ENCODE results near the gene KIF26B. TPM values are rescaled to one million over a fixed set of nuclear protein-coding genes. Genes with fewer than 3 reads are reported as not detected.

KIF26B gene
- total and polyA plus RNA-seq, 8 donors = 0.27 to 4.5 (median 0.63) TPM

DNA sequence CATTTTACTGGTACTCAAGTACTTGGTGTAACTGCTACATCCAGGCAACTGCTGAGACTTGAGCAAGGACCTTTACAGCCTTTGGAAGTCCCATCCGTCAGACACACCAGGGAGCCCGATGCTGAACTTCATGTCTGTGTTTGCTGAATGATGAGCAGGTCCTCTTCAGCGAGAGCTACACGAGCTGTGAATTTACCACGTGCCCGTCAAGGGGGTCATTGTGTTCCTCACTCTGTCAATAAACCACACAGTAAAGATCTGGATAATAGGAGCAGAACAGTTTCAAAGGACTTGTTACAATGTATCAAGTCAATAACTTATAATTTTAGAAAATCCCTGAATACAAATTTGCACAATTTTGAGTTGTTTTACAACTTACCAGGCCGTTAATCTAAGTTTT lies 427.2 kb downstream of the KIF26B start:
- intact Hi-C loops (cut with DNase I) = no loop called here
- H3K36me3 ChIP-seq = no peaks in the 10 kb centered on the region
- ATAC-seq (no peak), DNase-seq (no peak), FAIRE-seq (no peak)
- H3K4me1 ChIP-seq = no peaks in the 10 kb centered on the region
- H3K27ac ChIP-seq = no peak overlapping the region
- H3K4me3 ChIP-seq = no peak overlapping the region
- WGBS, 2 donors = 24 to 39% methylated on average over 7 of the region's 7 CpGs
- H3K9me3 ChIP-seq = no peaks in the 10 kb centered on the region
- TF ChIP-seq, protein P1, sequence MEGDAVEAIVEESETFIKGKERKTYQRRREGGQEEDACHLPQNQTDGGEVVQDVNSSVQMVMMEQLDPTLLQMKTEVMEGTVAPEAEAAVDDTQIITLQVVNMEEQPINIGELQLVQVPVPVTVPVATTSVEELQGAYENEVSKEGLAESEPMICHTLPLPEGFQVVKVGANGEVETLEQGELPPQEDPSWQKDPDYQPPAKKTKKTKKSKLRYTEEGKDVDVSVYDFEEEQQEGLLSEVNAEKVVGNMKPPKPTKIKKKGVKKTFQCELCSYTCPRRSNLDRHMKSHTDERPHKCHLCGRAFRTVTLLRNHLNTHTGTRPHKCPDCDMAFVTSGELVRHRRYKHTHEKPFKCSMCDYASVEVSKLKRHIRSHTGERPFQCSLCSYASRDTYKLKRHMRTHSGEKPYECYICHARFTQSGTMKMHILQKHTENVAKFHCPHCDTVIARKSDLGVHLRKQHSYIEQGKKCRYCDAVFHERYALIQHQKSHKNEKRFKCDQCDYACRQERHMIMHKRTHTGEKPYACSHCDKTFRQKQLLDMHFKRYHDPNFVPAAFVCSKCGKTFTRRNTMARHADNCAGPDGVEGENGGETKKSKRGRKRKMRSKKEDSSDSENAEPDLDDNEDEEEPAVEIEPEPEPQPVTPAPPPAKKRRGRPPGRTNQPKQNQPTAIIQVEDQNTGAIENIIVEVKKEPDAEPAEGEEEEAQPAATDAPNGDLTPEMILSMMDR (IDR thresholded peaks at IDR 0.05) = no peak
- H3K27me3 ChIP-seq = no peaks in the 10 kb centered on the region

DNA sequence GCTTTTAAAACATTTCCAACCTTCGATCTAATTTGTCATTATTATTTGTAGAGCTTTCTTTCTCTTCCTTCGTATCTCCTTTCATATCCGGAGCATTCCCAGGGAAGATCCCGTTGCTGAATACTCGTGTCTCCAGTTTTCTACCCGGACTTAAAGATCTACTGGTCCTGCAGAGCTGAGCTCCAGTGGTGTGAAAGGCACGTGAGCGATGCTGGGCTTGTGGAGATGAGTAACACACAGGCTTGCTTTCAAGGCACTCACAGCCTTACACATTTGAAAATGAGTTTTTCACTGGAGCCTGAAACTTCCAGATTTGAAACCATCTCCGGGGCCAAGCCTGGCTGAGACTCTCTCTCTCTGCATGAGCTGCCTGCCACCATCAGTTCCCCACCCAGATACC lies 428.3 kb downstream of the KIF26B start:
- intact Hi-C loops (cut with DNase I) = no loop called here
- no peak for DNase-seq
- Histone ChIP-seq H3K27me3 (no peaks in the 10 kb centered on the region), H3K36me3 (no peaks in the 10 kb centered on the region), H3K27ac (no peak overlapping the region), H3K4me3 (no peak overlapping the region), H3K4me1 (no peaks in the 10 kb centered on the region), H3K9me3 (no peaks in the 10 kb centered on the region)
- TF ChIP-seq, protein P1 (IDR thresholded peaks at IDR 0.05) = no peak
- WGBS, 2 donors = 57 to 70% methylated on average over 9 of the region's 9 CpGs
- no peak for FAIRE-seq
- ATAC-seq = no peak

DNA sequence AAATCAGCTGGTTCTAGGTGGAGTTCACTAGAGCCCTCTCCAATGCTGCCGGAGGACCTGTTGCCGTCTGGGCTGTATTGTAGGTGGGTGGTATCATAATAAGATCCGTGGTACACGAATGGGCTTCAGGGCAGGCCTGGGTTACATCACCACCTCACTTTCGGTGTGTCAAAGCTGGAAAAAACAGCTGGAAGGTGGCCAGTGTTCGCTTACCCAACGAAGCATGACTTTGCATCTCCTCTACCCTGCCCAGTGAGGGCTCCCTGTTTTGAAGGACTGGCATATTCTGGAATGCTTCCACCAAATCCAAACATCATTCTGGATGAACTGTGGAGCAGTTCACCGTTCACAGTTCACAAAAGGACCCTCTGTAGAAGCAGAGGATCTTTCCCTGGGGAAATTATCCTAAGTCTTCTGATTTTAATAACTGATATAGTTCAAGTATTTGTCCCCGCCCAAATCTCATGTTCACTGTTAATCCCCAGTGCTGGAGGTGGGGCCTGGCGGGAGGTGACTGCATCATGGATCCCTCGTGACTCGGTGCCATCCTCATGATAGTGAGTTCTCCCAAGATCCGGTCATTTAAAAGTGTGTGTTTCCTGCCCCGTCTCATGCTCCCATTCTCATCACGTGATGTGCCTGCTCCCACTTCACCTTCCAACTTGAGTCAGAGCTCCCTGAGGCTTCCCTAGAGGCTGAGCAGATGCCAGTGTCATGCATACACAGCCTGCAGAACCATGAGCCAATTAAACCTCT lies 429.0 kb downstream of the KIF26B start:
- Histone ChIP-seq H3K27ac (no peak overlapping the region), H3K36me3 (no peaks in the 10 kb centered on the region), H3K4me3 (no peak overlapping the region), H3K9me3 (no peaks in the 10 kb centered on the region), H3K27me3 (no peaks in the 10 kb centered on the region), H3K4me1 (no peaks in the 10 kb centered on the region)
- ATAC-seq (no peak), DNase-seq (no peak), FAIRE-seq (no peak)
- TF ChIP-seq, protein P1 (IDR thresholded peaks at IDR 0.05) = no peak
- 68 to 82% methylated on average over 15 of the region's 15 CpGs for WGBS, 2 donors
- intact Hi-C loops (cut with DNase I) = no loop called here

DNA sequence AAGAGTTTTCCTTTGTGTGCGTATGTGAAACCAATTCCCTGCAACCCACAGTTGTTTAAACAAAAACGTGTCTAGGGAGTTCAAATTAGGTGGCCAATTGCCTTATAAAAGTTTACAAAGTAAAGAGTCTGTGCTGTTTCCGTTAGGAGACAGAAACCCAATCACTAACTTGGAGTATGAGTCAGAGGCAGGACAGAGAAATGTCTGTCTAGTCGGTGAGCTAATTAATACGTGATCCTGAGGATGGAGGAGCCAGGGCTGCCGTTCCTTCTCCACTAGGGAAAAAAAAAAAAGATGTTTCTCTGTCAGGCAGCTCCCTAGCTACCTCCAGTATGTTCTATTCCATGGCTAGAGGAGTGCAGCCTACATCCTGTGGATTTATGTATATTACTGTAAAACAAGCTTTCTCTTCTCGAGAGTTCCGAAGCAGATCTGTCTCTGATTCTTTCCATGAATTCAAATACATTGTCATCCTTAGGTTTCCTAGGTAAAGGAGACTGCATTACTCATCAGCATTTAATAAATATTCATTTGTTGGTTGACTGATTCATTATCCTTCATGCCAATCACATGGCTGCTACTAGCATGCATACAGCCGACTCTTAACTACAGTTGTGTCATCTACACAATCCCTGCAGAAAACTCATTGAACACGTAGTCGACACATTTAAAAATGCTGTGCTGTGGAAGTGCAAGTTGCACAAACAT lies 430.6 kb downstream of the KIF26B start:
- WGBS, 2 donors = 43 to 51% methylated on average over 11 of the region's 11 CpGs
- intact Hi-C loops (cut with DNase I) = no loop called here
- Histone ChIP-seq H3K9me3 (no peaks in the 10 kb centered on the region), H3K4me1 (no peaks in the 10 kb centered on the region), H3K27ac (no peak overlapping the region), H3K36me3 (no peaks in the 10 kb centered on the region), H3K27me3 (no peaks in the 10 kb centered on the region), H3K4me3 (no peak overlapping the region)
- FAIRE-seq (no peak), DNase-seq (no peak), ATAC-seq (peak in 2 of 4 donors; percentile 58 to 62)
- TF ChIP-seq, protein P1 (IDR thresholded peaks at IDR 0.05) = no peak

Data from pancreas (tissue), 10 donors.